H1 (cell line): ENCODE data around the gene CAMK2D.

ENCODE experiments used
- BRCA1 ChIP-seq: IDR thresholded peaks from 2 replicates; pipeline ENCODE4 v1.6.1; 2012; ENCODE audit warnings: low read depth, low read length, improper control_type of control experiment
- RAD21 ChIP-seq, 2 experiments: IDR thresholded peaks in 1 of 2; conservative IDR thresholded peaks in 1 of 2; 2 replicates each; pipeline ENCODE4 v1.6.1; 2011; ENCODE audit warnings: low read depth in 2 of 2, low read length in 2 of 2, improper control_type of control experiment in 1 of 2, inconsistent platforms in 1 of 2, mild to moderate bottlenecking in 1 of 2, moderate library complexity in 1 of 2
- TF ChIP-seq, protein P1 (sequence below), 3 experiments: IDR thresholded peaks; 1 replicate in 2 of 3; 2 replicates in 1 of 3; pipeline versions ENCODE4 v1.5.1 to v1.6.1; 2011; ENCODE audit warnings: low read length in 3 of 3, mild to moderate bottlenecking in 3 of 3, inconsistent platforms in 2 of 3, low read depth in 1 of 3, moderate library complexity in 1 of 3; ENCODE audit not compliant: insufficient read depth in 1 of 3; ENCODE audit errors: control extremely low read depth in 1 of 3

DNA sequence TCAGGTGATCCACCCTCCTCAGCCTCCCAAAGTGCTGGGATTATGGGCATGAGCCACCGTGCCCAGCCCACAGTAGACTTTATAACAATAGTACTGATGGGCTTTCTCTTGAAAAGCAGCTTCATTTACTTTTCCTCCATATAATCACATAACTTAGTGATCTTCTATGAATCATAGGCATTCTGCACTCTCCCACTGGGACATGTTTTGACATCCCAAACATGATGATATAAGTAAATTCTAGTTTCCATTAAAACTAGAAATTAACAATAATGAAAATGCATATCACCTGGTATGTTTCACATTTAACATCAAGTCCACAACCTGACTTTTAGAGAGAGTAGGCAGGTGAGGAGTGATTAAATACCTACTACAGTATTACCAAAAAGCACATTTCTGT lies 96.5 kb downstream of the CAMK2D start:
- TF ChIP-seq, protein P1, sequence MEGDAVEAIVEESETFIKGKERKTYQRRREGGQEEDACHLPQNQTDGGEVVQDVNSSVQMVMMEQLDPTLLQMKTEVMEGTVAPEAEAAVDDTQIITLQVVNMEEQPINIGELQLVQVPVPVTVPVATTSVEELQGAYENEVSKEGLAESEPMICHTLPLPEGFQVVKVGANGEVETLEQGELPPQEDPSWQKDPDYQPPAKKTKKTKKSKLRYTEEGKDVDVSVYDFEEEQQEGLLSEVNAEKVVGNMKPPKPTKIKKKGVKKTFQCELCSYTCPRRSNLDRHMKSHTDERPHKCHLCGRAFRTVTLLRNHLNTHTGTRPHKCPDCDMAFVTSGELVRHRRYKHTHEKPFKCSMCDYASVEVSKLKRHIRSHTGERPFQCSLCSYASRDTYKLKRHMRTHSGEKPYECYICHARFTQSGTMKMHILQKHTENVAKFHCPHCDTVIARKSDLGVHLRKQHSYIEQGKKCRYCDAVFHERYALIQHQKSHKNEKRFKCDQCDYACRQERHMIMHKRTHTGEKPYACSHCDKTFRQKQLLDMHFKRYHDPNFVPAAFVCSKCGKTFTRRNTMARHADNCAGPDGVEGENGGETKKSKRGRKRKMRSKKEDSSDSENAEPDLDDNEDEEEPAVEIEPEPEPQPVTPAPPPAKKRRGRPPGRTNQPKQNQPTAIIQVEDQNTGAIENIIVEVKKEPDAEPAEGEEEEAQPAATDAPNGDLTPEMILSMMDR (IDR thresholded peaks at IDR 0.05; ENCODE audit: control extremely low read depth in 1 of 3, insufficient read depth in 1 of 3, low read depth in 1 of 3, low read length in 3 of 3), result no peak
- TF ChIP-seq RAD21 (IDR thresholded peaks at IDR 0.05 in 1 of 2, conservative IDR thresholded peaks at IDR 0.05 in 1 of 2; ENCODE audit: low read depth in 2 of 2, low read length in 2 of 2) (no peak), BRCA1 (no peak)
